SK-N-SH (cell line): ENCODE measurements around the gene C10orf90. TPM values are rescaled to one million over a fixed set of nuclear protein-coding genes. Genes with fewer than 3 reads are reported as not detected.

Source experiments
- CTCF ChIA-PET: fragments of 300-600, 350-600 bp; formaldehyde crosslinking; extraction: SDS; loops from one replicate; lab custom pipeline; 2021; lab: Yijun Ruan, JAX
- POLR2A ChIA-PET: fragments of 350-600 bp; sonication (Branson Sonifier 250); formaldehyde crosslinking; extraction: SDS; loops from one replicate; lab custom pipeline; 2020; ENCODE audit warnings: antibody characterized with exemption, inconsistent platforms; lab: Yijun Ruan, JAX
- DNase-seq: peaks from one replicate; pipeline ENCODE4 v3.0.0; 2012
- H2AFZ ChIP-seq: fragments of 200-600 bp; sonication (generic); 2 replicates; pipeline ENCODE4 v1.8.1; 2016; ENCODE audit warnings: antibody characterized with exemption, mild to moderate bottlenecking, low read depth
- H3F3A ChIP-seq: fragments of 200-600 bp; sonication (generic); replicated peaks from 2 replicates; pipeline ENCODE3; 2016; ENCODE audit warnings: antibody characterized with exemption, mild to moderate bottlenecking; ENCODE audit not compliant: insufficient read depth
- H3K27ac ChIP-seq, 2 experiments: fragments of 200-500 bp in 1 of 2; fragments of 200-600 bp in 1 of 2; sonication (Bioruptor generic) in 1 of 2; sonication (generic), shearing (Covaris generic) in 1 of 2; 2 replicates each; pipeline versions ENCODE4 v1.5.1 to v1.6.1; 2014 to 2016; ENCODE audit warnings: low read depth in 2 of 2, inconsistent platforms in 1 of 2, low read length in 1 of 2, mild to moderate bottlenecking in 1 of 2, mixed read lengths in 1 of 2
- H3K27me3 ChIP-seq: fragments of 200-600 bp; sonication (generic), shearing (Covaris generic); 2 replicates; pipeline ENCODE4 v1.6.1; 2016; ENCODE audit warnings: mixed run types; ENCODE audit not compliant: insufficient read depth
- H3K36me3 ChIP-seq, 2 experiments: fragments of 200-500 bp in 1 of 2; fragments of 200-600 bp in 1 of 2; sonication (Bioruptor generic) in 1 of 2; sonication (generic) in 1 of 2; replicated peaks in 1 of 2; 2 replicates each; pipeline versions ENCODE3 to v1.5.1; 2014 to 2016; ENCODE audit warnings: low read length in 1 of 2, mild to moderate bottlenecking in 1 of 2; ENCODE audit not compliant: insufficient read depth in 2 of 2, control insufficient read depth in 1 of 2
- H3K4me1 ChIP-seq, 2 experiments: fragments of 200-500 bp in 1 of 2; fragments of 200-600 bp in 1 of 2; sonication (Bioruptor generic) in 1 of 2; sonication (generic), shearing (Covaris generic) in 1 of 2; 2 replicates each; pipeline versions ENCODE4 v1.5.1 to v1.6.1; 2014 to 2016; ENCODE audit warnings: low read depth in 1 of 2, low read length in 1 of 2, mixed run types in 1 of 2; ENCODE audit not compliant: insufficient read depth in 2 of 2, control insufficient read depth in 1 of 2
- H3K4me2 ChIP-seq: fragments of 200-600 bp; sonication (generic), shearing (Covaris generic); 2 replicates; pipeline ENCODE4 v1.6.1; 2017; ENCODE audit warnings: mixed run types
- H3K4me3 ChIP-seq, 2 experiments: fragments of 200-500 bp in 1 of 2; fragments of 200-600 bp in 1 of 2; sonication (Bioruptor generic) in 1 of 2; sonication (generic), shearing (Covaris generic) in 1 of 2; 2 replicates each; pipeline versions ENCODE4 v1.5.1 to v1.8.1; 2014 to 2016; ENCODE audit warnings: low read depth in 2 of 2, inconsistent platforms in 1 of 2, low read length in 1 of 2, mild to moderate bottlenecking in 1 of 2, mixed read lengths in 1 of 2, moderate library complexity in 1 of 2
- H3K79me2 ChIP-seq: fragments of 200-600 bp; sonication (generic); 2 replicates; pipeline ENCODE4 v1.8.1; 2017; ENCODE audit warnings: mild to moderate bottlenecking; ENCODE audit not compliant: insufficient read depth
- H3K9ac ChIP-seq: fragments of 200-600 bp; sonication (generic); 2 replicates; pipeline ENCODE4 v1.6.1; 2017; ENCODE audit warnings: mixed run types
- H3K9me2 ChIP-seq: fragments of 200-600 bp; sonication (generic); 2 replicates; pipeline ENCODE4 v1.6.1; 2017; ENCODE audit warnings: mixed run types
- H3K9me3 ChIP-seq: fragments of 200-600 bp; sonication (generic); 2 replicates; pipeline ENCODE4 v1.6.1; 2017; ENCODE audit warnings: mixed run types, mild to moderate bottlenecking, moderate library complexity
- H4K20me1 ChIP-seq: fragments of 200-600 bp; sonication (generic); 2 replicates; pipeline ENCODE4 v1.6.1; 2017; ENCODE audit warnings: mild to moderate bottlenecking, mixed run types; ENCODE audit not compliant: insufficient read depth
- CHD2 ChIP-seq: fragments of 150-350 bp; IDR thresholded peaks from 2 replicates; pipeline ENCODE4 v1.6.1; 2018; ENCODE audit warnings: low read length; ENCODE audit not compliant: partially characterized antibody
- EZH2phosphoT487 ChIP-seq: fragments of 200-600 bp; sonication (generic); IDR thresholded peaks from 2 replicates; pipeline ENCODE4 v1.6.1; 2017; ENCODE audit warnings: low read depth, mixed run types, mild to moderate bottlenecking, antibody characterized with exemption, moderate library complexity, borderline replicate concordance
- FOXJ3 ChIP-seq: sonication (generic); formaldehyde crosslinking; IDR thresholded peaks from 2 replicates; pipeline ENCODE4 v1.5.1; 2020; ENCODE audit warnings: mild to moderate bottlenecking, missing genetic modification reagents
- GABPA ChIP-seq: IDR thresholded peaks from 2 replicates; pipeline ENCODE4 v1.4.0; 2012; ENCODE audit warnings: low read depth, mild to moderate bottlenecking
- GATA2 ChIP-seq: sonication (generic); formaldehyde crosslinking; IDR thresholded peaks from 2 replicates; pipeline ENCODE4 v1.5.0; 2020; ENCODE audit warnings: mild to moderate bottlenecking, missing genetic modification reagents
- MAX ChIP-seq: IDR thresholded peaks from 2 replicates; pipeline ENCODE4 v1.4.0; 2012; ENCODE audit warnings: low read depth
- MEF2A ChIP-seq: IDR thresholded peaks from 2 replicates; pipeline ENCODE4 v1.4.0; 2012; ENCODE audit warnings: low read depth, borderline replicate concordance
- MXI1 ChIP-seq: IDR thresholded peaks from 2 replicates; pipeline ENCODE4 v1.6.1; 2012; ENCODE audit warnings: mild to moderate bottlenecking, low read depth, low read length, improper control_type of control experiment
- NFIC ChIP-seq: IDR thresholded peaks from 2 replicates; pipeline ENCODE4 v1.4.0; 2012; ENCODE audit warnings: borderline replicate concordance
- PBX3 ChIP-seq: IDR thresholded peaks from 2 replicates; pipeline ENCODE4; 2012
- REST ChIP-seq: IDR thresholded peaks from 2 replicates; pipeline ENCODE4 v1.6.1; 2012; ENCODE audit warnings: mild to moderate bottlenecking, low read depth, low read length, moderate library complexity
- RFX5 ChIP-seq: IDR thresholded peaks from 2 replicates; pipeline ENCODE4 v1.6.1; 2012; ENCODE audit warnings: mild to moderate bottlenecking, improper control_type of control experiment, low read length
- RXRA ChIP-seq: IDR thresholded peaks from 2 replicates; pipeline ENCODE4 v1.4.0; 2012; ENCODE audit warnings: low read depth, mild to moderate bottlenecking, borderline replicate concordance
- SIN3A ChIP-seq: IDR thresholded peaks from 2 replicates; pipeline ENCODE4 v1.6.1; 2012; ENCODE audit warnings: low read depth, mild to moderate bottlenecking, low read length, moderate library complexity, borderline replicate concordance
- TEAD4 ChIP-seq: IDR thresholded peaks from 2 replicates; pipeline ENCODE4 v1.4.0; 2012; ENCODE audit warnings: mild to moderate bottlenecking, borderline replicate concordance; ENCODE audit not compliant: insufficient read depth
- USF1 ChIP-seq: IDR thresholded peaks from 2 replicates; pipeline ENCODE4 v1.4.0; 2012; ENCODE audit warnings: low read depth, borderline replicate concordance
- USF2 ChIP-seq: fragments of 150-350 bp; IDR thresholded peaks from 2 replicates; pipeline ENCODE4 v1.6.1; 2017; ENCODE audit warnings: antibody characterized with exemption, low read length, low read depth, borderline replicate concordance
- ZBTB33 ChIP-seq: IDR thresholded peaks from 2 replicates; pipeline ENCODE4 v1.4.0; 2012; ENCODE audit warnings: low read depth, borderline replicate concordance
- WGBS: methylation state at CpG from one replicate; pipeline ENCODE4 v1.1.6; 2017; ENCODE audit warnings: low lambda C conversion rate; 5-methylcytosine and 5-hydroxymethylcytosine counted together
- polyA plus RNA-seq, 3 experiments: library from polyadenylated mRNA; depleted of rRNA; stranded (reverse); fragments of >200 nt; gene quantifications; 2 replicates each; pipeline ENCODE4 v1.2.3, GENCODE V29; 2012

The C10orf90 gene
- polyA plus RNA-seq, 1 of the 3 experiments (the other 2 are of a cell fraction), result 0.21 TPM

GRCh38 chr10:126420567-126421300 is 249.8 kb downstream of the C10orf90 start:
- Histone ChIP-seq H3K36me3 (no peaks in the 10 kb centered on the region), H3K27me3 (no peaks in the 10 kb centered on the region), H3K79me2 (no peaks in the 10 kb centered on the region)
- TF ChIP-seq CHD2 (no peak), USF2 (no peak), RFX5 (no peak), FOXJ3 (no peak), PBX3 (no peak), EZH2phosphoT487 (no peak), NFIC (no peak), SIN3A (no peak), MEF2A (no peak), MAX (no peak), TEAD4 (no peak), MXI1 (no peak), RXRA (no peak), REST (no peak), ZBTB33 (no peak), GATA2 (CRISPR knock-in tag) (no peak), USF1 (no peak), GABPA (no peak)
- TF ChIP-seq, all 33 proteins: peak for 0
- no peaks in the 10 kb centered on the region for H3K9me2 ChIP-seq
- no peak overlapping the region for H3K9ac ChIP-seq
- no peaks in the 10 kb centered on the region for H4K20me1 ChIP-seq
- H2AFZ ChIP-seq, result no peak overlapping the region
- peaks cover 0 to 4% of the 10 kb centered on the region in 2 experiments; a peak in 2 of 4 replicates for H3K4me1 ChIP-seq
- ChIA-PET POLR2A (no interaction called here), CTCF (interaction anchor here (1.0 kb wide), 1 partner anchor 82 kb away, joined by 3 read pairs; no protein-coding TSS in a partner anchor)
- DNase-seq, result no peak
- H3K4me3 ChIP-seq, result no peak overlapping the region
- 77% methylated on average over 12 of the region's 12 CpGs for WGBS
- 0 out of 2 replicates have a peak, but pooled peaks cover under 1% of the 10 kb centered on the region for H3K9me3 ChIP-seq
- H3K27ac ChIP-seq, result no peak overlapping the region
- H3K4me2 ChIP-seq, result no peak overlapping the region
- H3F3A ChIP-seq, result no peaks in the 10 kb centered on the region
